Putamen (tissue), 1 donor: ENCODE results near the gene ZNF384.

ENCODE experiments used
- DNase-seq: peaks from one replicate; pipeline ENCODE4 v3.0.0-alpha.2; 2016; ENCODE audit warnings: low spot score

Gene ZNF384

GRCh38 chr12:6653987-6654386 lies 35.2 kb downstream of the ZNF384 start:
- no peak for DNase-seq

- no peak for DNase-seq
Observed at GRCh38 chr12:6653342-6653741, 35.8 kb downstream of the ZNF384 start.

- DNase-seq, result no peak
Observed at GRCh38 chr12:6652391-6652790, 36.8 kb downstream of the ZNF384 start.

GRCh38 chr12:6650832-6651231 lies 38.3 kb downstream of the ZNF384 start:
- DNase-seq, result no peak

- DNase-seq, result peak; percentile 50
Observed at GRCh38 chr12:6647083-6647604, 42.0 kb downstream of the ZNF384 start, which contains the start of gene ACRBP. Gene ACRBP (minus strand): TSS chr12:6647432. CDS start chr12:6647366, 66 bp downstream.

GRCh38 chr12:6646276-6647082 lies 42.7 kb downstream of the ZNF384 start:
- DNase-seq, result no peak

GRCh38 chr12:6644903-6645302 lies 44.3 kb downstream of the ZNF384 start:
- DNase-seq, result no peak

- DNase-seq, result no peak
Observed at GRCh38 chr12:6644257-6644596, 44.9 kb downstream of the ZNF384 start.

- no peak for DNase-seq
Observed at GRCh38 chr12:6643569-6644256, 45.5 kb downstream of the ZNF384 start.

GRCh38 chr12:6641131-6641530 lies 48.0 kb downstream of the ZNF384 start:
- no peak for DNase-seq

GRCh38 chr12:6640497-6640896 lies 48.7 kb downstream of the ZNF384 start:
- DNase-seq, result no peak

- no peak for DNase-seq
Observed at GRCh38 chr12:6639151-6639801, 49.9 kb downstream of the ZNF384 start.

GRCh38 chr12:6638305-6638704 lies 50.9 kb downstream of the ZNF384 start:
- no peak for DNase-seq

GRCh38 chr12:6635856-6636531 lies 53.2 kb downstream of the ZNF384 start, which contains the start of gene LPAR5:
Gene LPAR5 (minus strand): TSS chr12:6635959. CDS start chr12:6621248, 14,711 bp downstream.
- DNase-seq, result no peak

GRCh38 chr12:6635375-6635855 lies 53.8 kb downstream of the ZNF384 start:
- DNase-seq, result no peak

- DNase-seq, result no peak
Observed at GRCh38 chr12:6632026-6632983, 56.9 kb downstream of the ZNF384 start.

GRCh38 chr12:6631549-6631961 lies 57.6 kb downstream of the ZNF384 start:
- no peak for DNase-seq

GRCh38 chr12:6630736-6631135 lies 58.4 kb downstream of the ZNF384 start:
- no peak for DNase-seq

GRCh38 chr12:6627616-6628015 lies 61.6 kb downstream of the ZNF384 start:
- DNase-seq, result no peak

- DNase-seq, result no peak
Observed at GRCh38 chr12:6626654-6627283, 62.4 kb downstream of the ZNF384 start.
